B cell (primary cell): ENCODE measurements around the gene KCNK1. TPM values are rescaled to one million over a fixed set of nuclear protein-coding genes. Genes with fewer than 3 reads are reported as not detected.

ENCODE experiments used
- ATAC-seq: fragments of 200-7000 bp; cut with Tn5 transposase; one replicate; pipeline ENCODE4 v1.10.0; 2021; ENCODE audit warnings: low read depth, mild to moderate bottlenecking, moderate number of reproducible peaks, moderate library complexity
- CTCF ChIA-PET: fragments of 350-600 bp; sonication (Branson Sonifier 250); formaldehyde crosslinking; loops from one replicate; lab custom pipeline; 2021; ENCODE audit warnings: antibody characterized with exemption, inconsistent platforms; lab: Charles Lee
- POLR2A ChIA-PET: fragments of 350-600 bp; sonication (Branson Sonifier 250); formaldehyde crosslinking; loops from one replicate; lab custom pipeline; 2021; ENCODE audit warnings: antibody characterized with exemption; lab: Charles Lee
- DNase-seq: peaks from one replicate; pipeline ENCODE4 v3.0.0; 2013
- H2AFZ ChIP-seq: 2 replicates; pipeline ENCODE4 v1.6.1; 2012; ENCODE audit warnings: mild to moderate bottlenecking, low read depth, low read length; ENCODE audit not compliant: insufficient read depth, poor library complexity, severe bottlenecking
- H3K27ac ChIP-seq, 2 donors: 1 replicate in 1 of 2; 2 replicates in 1 of 2; pipeline ENCODE4 v1.5.1; 2012 to 2013; ENCODE audit warnings: low read length in 2 of 2, mild to moderate bottlenecking in 2 of 2, moderate library complexity in 1 of 2
- H3K27me3 ChIP-seq, 4 experiments: fragments of 200-600 bp in 1 of 4; sonication (generic) in 1 of 4; replicated peaks in 1 of 4; 1 replicate in 2 of 4; 2 replicates in 2 of 4; pipeline versions ENCODE4 v1.6.1 to v1.7.0; 2013 to 2016; ENCODE audit warnings: low read length in 3 of 4, mild to moderate bottlenecking in 2 of 4, mixed read lengths in 1 of 4, moderate library complexity in 1 of 4; ENCODE audit not compliant: insufficient read depth in 4 of 4, control insufficient read depth in 3 of 4; ENCODE audit errors: control extremely low read depth in 1 of 4
- H3K36me3 ChIP-seq, 2 experiments: replicated peaks in 1 of 2; 1 replicate in 1 of 2; 2 replicates in 1 of 2; pipeline versions ENCODE4 v1.6.1 to v1.7.1; 2013; ENCODE audit warnings: low read length in 1 of 2; ENCODE audit not compliant: insufficient read depth in 2 of 2, control insufficient read depth in 1 of 2; ENCODE audit errors: control extremely low read depth in 1 of 2, extremely low read depth in 1 of 2
- H3K4me1 ChIP-seq, 2 donors: fragments of 200-600 bp in 1 of 2; sonication (generic) in 1 of 2; 1 replicate in 1 of 2; 2 replicates in 1 of 2; pipeline versions ENCODE4 v1.5.1 to v1.6.1; 2013 to 2017; ENCODE audit warnings: low read length in 2 of 2; ENCODE audit not compliant: control insufficient read depth in 2 of 2, insufficient read depth in 2 of 2
- H3K4me2 ChIP-seq: replicated peaks from 2 replicates; pipeline ENCODE3; 2012; ENCODE audit warnings: mild to moderate bottlenecking, low read depth, low read length; ENCODE audit not compliant: poor library complexity, severe bottlenecking
- H3K4me3 ChIP-seq, 5 experiments: fragments of 200-600 bp in 1 of 5; sonication (generic) in 1 of 5; 1 replicate in 3 of 5; 2 replicates in 2 of 5; pipeline versions ENCODE4 v1.5.1 to v1.7.0; 2011 to 2016; ENCODE audit warnings: low read length in 4 of 5, mild to moderate bottlenecking in 4 of 5, low read depth in 2 of 5, control low read depth in 1 of 5, moderate library complexity in 1 of 5; ENCODE audit not compliant: insufficient read depth in 1 of 5; ENCODE audit errors: control extremely low read depth in 1 of 5, extremely low read depth in 1 of 5
- H3K79me2 ChIP-seq: fragments of 200-600 bp; sonication (generic); one replicate; pipeline ENCODE4 v1.6.0; 2016; ENCODE audit warnings: low read length; ENCODE audit not compliant: control insufficient read depth, insufficient read depth
- H3K9ac ChIP-seq: fragments of 200-600 bp; sonication (generic); 2 replicates; pipeline ENCODE4 v1.6.1; 2017; ENCODE audit warnings: mild to moderate bottlenecking, low read length, moderate library complexity
- H3K9me3 ChIP-seq, 3 donors: one replicate each; pipeline versions ENCODE4 v1.6.1 to v1.7.1; 2013; ENCODE audit warnings: low read length in 2 of 3; ENCODE audit not compliant: control insufficient read depth in 2 of 3, insufficient read depth in 1 of 3; ENCODE audit errors: control extremely low read depth in 1 of 3
- H4K20me1 ChIP-seq: 2 replicates; pipeline ENCODE4 v1.6.0; 2012; ENCODE audit warnings: mild to moderate bottlenecking, low read length; ENCODE audit not compliant: insufficient read depth, control insufficient read depth, poor library complexity, severe bottlenecking
- H3K27ac Mint-ChIP-seq: one replicate; pipeline ENCODE4 v1.8.0; 2021; ENCODE audit warnings: mixed read lengths
- H3K27me3 Mint-ChIP-seq: one replicate; pipeline ENCODE4 v1.8.0; 2021; ENCODE audit warnings: mixed read lengths
- H3K4me1 Mint-ChIP-seq: one replicate; pipeline ENCODE4 v1.8.0; 2021; ENCODE audit warnings: mixed read lengths
- H3K4me3 Mint-ChIP-seq: one replicate; pipeline ENCODE4 v1.8.0; 2021; ENCODE audit warnings: mixed read lengths
- H3K9me3 Mint-ChIP-seq: one replicate; pipeline ENCODE4 v1.8.0; 2022; ENCODE audit warnings: mixed read lengths; ENCODE audit not compliant: insufficient read depth
- EZH2 ChIP-seq: IDR thresholded peaks from 2 replicates; pipeline ENCODE4 v1.6.1; 2012; ENCODE audit warnings: borderline replicate concordance, low read depth, mild to moderate bottlenecking, moderate library complexity, low read length; ENCODE audit not compliant: insufficient read depth, poor library complexity, severe bottlenecking
- WGBS: methylation state at CpG from one replicate; pipeline ENCODE4 v1.1.5; 2013; ENCODE audit warnings: missing lambda C conversion rate; ENCODE audit not compliant: insufficient coverage; 5-methylcytosine and 5-hydroxymethylcytosine counted together
- intact Hi-C: fragments of 100-400 bp; cut with micrococcal nuclease; formaldehyde crosslinking; loops from one replicate; pipeline ENCODE4 v1.10.0; 2022
- polyA plus RNA-seq: library from polyadenylated mRNA; depleted of rRNA; stranded (reverse); fragments of >200 nt; gene quantifications from 2 replicates; pipeline ENCODE4 v1.2.3, GENCODE V29; 2012
- total RNA-seq, 2 donors: library from RNA; stranded (reverse); fragments of 120-200 nt in 1 of 2; gene quantifications; 1 replicate in 1 of 2; 2 replicates in 1 of 2; pipeline versions ENCODE4 v1.2.3 to v1.2.4, GENCODE V29; 2013 to 2022
- TF ChIP-seq, protein P1 (sequence below): fragments of 200-600 bp; IDR thresholded peaks from one replicate; pipeline ENCODE4 v1.8.0; 2022; ENCODE audit warnings: antibody characterized with exemption, mild to moderate bottlenecking

Gene KCNK1
- total and polyA plus RNA-seq, 2 donors (not counting 1 experiment from before 2014, with no cell fraction given) = not detected

DNA sequence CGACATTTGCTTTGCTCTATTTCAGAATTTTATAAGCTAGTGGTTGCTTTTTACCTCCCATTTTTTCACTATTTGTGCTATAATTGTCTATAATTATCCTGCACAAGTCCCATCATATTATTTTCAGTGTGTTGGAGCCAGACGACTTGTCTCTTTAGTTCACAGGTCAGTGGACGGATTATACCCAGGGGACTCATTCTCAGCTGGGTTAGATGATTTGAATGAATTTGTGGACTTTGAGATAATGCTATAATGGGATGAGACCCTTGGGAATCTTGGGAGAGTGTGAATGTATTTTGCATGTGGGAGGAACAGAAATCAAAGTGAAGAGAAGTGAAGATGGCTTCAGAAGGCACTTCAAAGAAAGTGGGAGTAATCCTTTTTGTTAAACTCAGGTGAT lies 31.5 kb upstream of the KCNK1 start:
- no peak overlapping the region for H3K27ac ChIP-seq
- CTCF ChIA-PET = no interaction called here
- no peaks in the 10 kb centered on the region for H3K4me1 Mint-ChIP-seq
- H3K9me3 Mint-ChIP-seq = no peaks in the 10 kb centered on the region
- no peaks in the 10 kb centered on the region for H4K20me1 ChIP-seq
- TF ChIP-seq, protein P1, sequence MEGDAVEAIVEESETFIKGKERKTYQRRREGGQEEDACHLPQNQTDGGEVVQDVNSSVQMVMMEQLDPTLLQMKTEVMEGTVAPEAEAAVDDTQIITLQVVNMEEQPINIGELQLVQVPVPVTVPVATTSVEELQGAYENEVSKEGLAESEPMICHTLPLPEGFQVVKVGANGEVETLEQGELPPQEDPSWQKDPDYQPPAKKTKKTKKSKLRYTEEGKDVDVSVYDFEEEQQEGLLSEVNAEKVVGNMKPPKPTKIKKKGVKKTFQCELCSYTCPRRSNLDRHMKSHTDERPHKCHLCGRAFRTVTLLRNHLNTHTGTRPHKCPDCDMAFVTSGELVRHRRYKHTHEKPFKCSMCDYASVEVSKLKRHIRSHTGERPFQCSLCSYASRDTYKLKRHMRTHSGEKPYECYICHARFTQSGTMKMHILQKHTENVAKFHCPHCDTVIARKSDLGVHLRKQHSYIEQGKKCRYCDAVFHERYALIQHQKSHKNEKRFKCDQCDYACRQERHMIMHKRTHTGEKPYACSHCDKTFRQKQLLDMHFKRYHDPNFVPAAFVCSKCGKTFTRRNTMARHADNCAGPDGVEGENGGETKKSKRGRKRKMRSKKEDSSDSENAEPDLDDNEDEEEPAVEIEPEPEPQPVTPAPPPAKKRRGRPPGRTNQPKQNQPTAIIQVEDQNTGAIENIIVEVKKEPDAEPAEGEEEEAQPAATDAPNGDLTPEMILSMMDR = no peak
- TF ChIP-seq EZH2 = no peak
- no peak overlapping the region for H3K4me3 Mint-ChIP-seq
- WGBS = 92% methylated on average over 2 of the region's 3 CpGs
- H3K9me3 ChIP-seq = peaks cover 0 to 4% (median 0%) of the 10 kb centered on the region in 3 donors
- no peak overlapping the region for H3K4me2 ChIP-seq
- no peak overlapping the region for H3K4me3 ChIP-seq
- no peak overlapping the region for H3K27ac Mint-ChIP-seq
- no peaks in the 10 kb centered on the region for H3K79me2 ChIP-seq
- H2AFZ ChIP-seq = no peak overlapping the region
- no peaks in the 10 kb centered on the region for H3K36me3 ChIP-seq
- no peak for DNase-seq
- ATAC-seq = no peak
- no peak overlapping the region for H3K9ac ChIP-seq
- POLR2A ChIA-PET = no interaction called here
- H3K27me3 ChIP-seq = peaks cover 0 to 4% (median 0%) of the 10 kb centered on the region in 4 experiments
- intact Hi-C loops = no loop called here
- H3K4me1 ChIP-seq = no peaks in the 10 kb centered on the region
- peaks cover 11% of the 10 kb centered on the region for H3K27me3 Mint-ChIP-seq

DNA sequence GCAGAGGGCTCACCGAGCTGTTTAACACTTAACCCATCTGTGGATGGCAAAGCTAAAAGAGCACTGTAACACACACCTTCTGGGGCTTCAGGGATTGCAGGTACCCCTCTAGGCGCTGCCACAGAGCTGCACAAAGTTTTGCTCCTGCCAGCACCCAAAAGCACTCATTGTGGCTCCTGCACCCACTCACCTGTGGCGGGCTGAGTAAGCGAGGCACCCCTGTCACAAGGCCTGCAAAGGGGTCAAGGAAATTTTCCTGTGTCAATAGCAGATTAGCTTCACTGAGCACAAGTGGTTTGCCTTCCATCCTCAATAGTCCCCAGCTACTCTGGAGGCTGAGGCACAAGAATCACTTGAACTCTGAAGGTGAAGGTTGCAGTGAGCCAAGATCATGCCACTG lies 29.5 kb upstream of the KCNK1 start:
- WGBS = 74% methylated on average over 4 of the region's 4 CpGs

More for the DNA sequence above, 29.5 kb upstream of the KCNK1 start:
- Mint-ChIP-seq H3K9me3 (no peaks in the 10 kb centered on the region), H3K27ac (no peak overlapping the region), H3K27me3 (peaks cover 14% of the 10 kb centered on the region), H3K4me3 (no peak overlapping the region), H3K4me1 (no peaks in the 10 kb centered on the region)
- Histone ChIP-seq H3K36me3 (no peaks in the 10 kb centered on the region), H2AFZ (no peak overlapping the region), H4K20me1 (no peaks in the 10 kb centered on the region), H3K4me3 (no peak overlapping the region), H3K9me3 (peaks cover 0 to 4% (median 0%) of the 10 kb centered on the region in 3 donors), H3K4me2 (no peak overlapping the region), H3K79me2 (no peaks in the 10 kb centered on the region), H3K27ac (no peak overlapping the region), H3K9ac (no peak overlapping the region), H3K4me1 (no peaks in the 10 kb centered on the region), H3K27me3 (peaks cover 0 to 4% (median 0%) of the 10 kb centered on the region in 4 experiments)
- intact Hi-C loops = no loop called here
- no peak for DNase-seq
- ChIA-PET POLR2A (no interaction called here), CTCF (no interaction called here)
- TF ChIP-seq, protein P1 = no peak
- TF ChIP-seq EZH2 = no peak
- no peak for ATAC-seq
